Type B pancreatic cell (in vitro differentiated cells): ENCODE measurements around the gene ZNF821. TPM values are rescaled to one million over a fixed set of nuclear protein-coding genes. Genes with fewer than 3 reads are reported as not detected.

Source experiments
- DNase-seq: peaks from one replicate; pipeline ENCODE4 v3.0.0; 2021; ENCODE audit warnings: mixed read lengths; ENCODE audit not compliant: unreplicated experiment; ENCODE audit errors: extremely low spot score
- H3K27ac Mint-ChIP-seq: 2 replicates; pipeline ENCODE4 v1.8.0; 2021; ENCODE audit warnings: mild to moderate bottlenecking, mixed read lengths
- H3K27me3 Mint-ChIP-seq: 2 replicates; pipeline ENCODE4 v1.8.0; 2021; ENCODE audit warnings: mixed read lengths
- H3K36me3 Mint-ChIP-seq: 2 replicates; pipeline ENCODE4 v1.8.0; 2021; ENCODE audit warnings: mixed read lengths
- H3K4me1 Mint-ChIP-seq: one replicate; pipeline ENCODE4 v1.8.0; 2021; ENCODE audit warnings: mixed read lengths; ENCODE audit not compliant: unreplicated experiment
- H3K4me3 Mint-ChIP-seq: 2 replicates; pipeline ENCODE4 v1.8.0; 2021; ENCODE audit warnings: mild to moderate bottlenecking, mixed read lengths
- H3K9me3 Mint-ChIP-seq: 2 replicates; pipeline ENCODE4 v1.8.0; 2021; ENCODE audit warnings: mixed read lengths
- total RNA-seq: library from RNA; stranded (reverse); gene quantifications from 2 replicates; pipeline ENCODE4 v1.2.1, GENCODE V29; 2021; ENCODE audit warnings: low replicate concordance
- TF ChIP-seq, protein P1 (sequence below): fragments of 200-600 bp; sonication (generic); conservative IDR thresholded peaks from 2 replicates; pipeline ENCODE4 v1.5.0; 2021; ENCODE audit warnings: antibody characterized with exemption, mild to moderate bottlenecking

Gene ZNF821
- total RNA-seq, 1 donor from 2014 or later = 18.5 TPM

DNA sequence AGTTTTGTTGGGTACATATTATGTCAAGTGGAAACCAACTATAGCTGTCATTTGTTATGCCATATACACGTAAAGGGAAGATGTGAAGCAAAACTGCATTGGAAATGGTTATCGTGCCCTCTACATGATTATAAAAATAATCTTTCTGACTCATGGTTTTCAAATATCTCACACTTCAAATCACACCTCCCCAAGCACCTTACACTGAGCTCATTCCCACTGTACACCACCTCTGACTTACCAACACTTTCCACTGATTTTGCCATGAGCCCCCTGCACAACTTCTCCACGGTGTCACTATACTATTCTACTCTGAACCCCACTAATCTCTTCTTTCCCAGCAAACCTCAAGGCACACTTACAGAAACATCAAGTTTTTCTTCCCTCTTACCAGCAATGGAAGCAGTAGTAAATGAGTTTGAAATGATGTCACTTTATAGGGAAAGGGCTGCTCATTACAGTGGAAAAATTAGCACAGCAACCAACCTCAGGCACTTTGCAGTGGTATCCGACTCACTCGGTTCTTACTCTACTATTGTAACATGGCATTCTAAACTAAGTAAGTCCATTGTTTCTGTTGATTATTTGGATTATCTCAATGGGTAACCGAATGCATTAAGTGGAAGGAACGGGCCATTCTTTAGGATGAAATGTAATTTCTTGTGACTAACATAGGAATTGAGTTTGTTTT lies 18.7 kb downstream of the ZNF821 start:
- Mint-ChIP-seq H3K4me3 (no peak overlapping the region), H3K9me3 (no peaks in the 10 kb centered on the region), H3K36me3 (peaks cover 15% of the 10 kb centered on the region), H3K27ac (no peak overlapping the region), H3K27me3 (no peaks in the 10 kb centered on the region), H3K4me1 (no peaks in the 10 kb centered on the region)
- TF ChIP-seq, protein P1, sequence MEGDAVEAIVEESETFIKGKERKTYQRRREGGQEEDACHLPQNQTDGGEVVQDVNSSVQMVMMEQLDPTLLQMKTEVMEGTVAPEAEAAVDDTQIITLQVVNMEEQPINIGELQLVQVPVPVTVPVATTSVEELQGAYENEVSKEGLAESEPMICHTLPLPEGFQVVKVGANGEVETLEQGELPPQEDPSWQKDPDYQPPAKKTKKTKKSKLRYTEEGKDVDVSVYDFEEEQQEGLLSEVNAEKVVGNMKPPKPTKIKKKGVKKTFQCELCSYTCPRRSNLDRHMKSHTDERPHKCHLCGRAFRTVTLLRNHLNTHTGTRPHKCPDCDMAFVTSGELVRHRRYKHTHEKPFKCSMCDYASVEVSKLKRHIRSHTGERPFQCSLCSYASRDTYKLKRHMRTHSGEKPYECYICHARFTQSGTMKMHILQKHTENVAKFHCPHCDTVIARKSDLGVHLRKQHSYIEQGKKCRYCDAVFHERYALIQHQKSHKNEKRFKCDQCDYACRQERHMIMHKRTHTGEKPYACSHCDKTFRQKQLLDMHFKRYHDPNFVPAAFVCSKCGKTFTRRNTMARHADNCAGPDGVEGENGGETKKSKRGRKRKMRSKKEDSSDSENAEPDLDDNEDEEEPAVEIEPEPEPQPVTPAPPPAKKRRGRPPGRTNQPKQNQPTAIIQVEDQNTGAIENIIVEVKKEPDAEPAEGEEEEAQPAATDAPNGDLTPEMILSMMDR = no peak
- no peak for DNase-seq

DNA sequence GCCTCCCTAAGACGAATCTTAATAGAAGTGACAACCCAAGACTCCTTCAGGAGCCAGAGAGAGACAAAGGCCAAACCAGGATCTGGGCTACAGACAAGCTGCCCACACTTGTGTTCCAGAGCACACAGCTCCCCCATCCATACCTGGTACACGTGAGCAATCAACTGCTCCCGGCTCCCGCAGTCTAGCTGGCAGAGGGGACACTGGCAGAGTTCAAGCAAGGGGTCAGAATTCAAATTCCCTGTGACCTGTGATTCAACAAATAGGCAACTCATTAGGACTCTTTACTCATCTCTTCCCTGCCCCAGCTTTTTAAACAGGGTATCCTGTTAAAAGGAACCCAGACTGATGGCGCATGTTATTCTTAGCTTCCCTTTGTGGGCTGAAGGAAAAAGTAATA lies 20.0 kb downstream of the ZNF821 start:
- Mint-ChIP-seq H3K36me3 (peaks cover 15% of the 10 kb centered on the region), H3K9me3 (no peaks in the 10 kb centered on the region), H3K27ac (no peak overlapping the region), H3K4me1 (no peaks in the 10 kb centered on the region), H3K27me3 (no peaks in the 10 kb centered on the region), H3K4me3 (no peak overlapping the region)
- no peak for DNase-seq
- TF ChIP-seq, protein P1 = no peak

DNA sequence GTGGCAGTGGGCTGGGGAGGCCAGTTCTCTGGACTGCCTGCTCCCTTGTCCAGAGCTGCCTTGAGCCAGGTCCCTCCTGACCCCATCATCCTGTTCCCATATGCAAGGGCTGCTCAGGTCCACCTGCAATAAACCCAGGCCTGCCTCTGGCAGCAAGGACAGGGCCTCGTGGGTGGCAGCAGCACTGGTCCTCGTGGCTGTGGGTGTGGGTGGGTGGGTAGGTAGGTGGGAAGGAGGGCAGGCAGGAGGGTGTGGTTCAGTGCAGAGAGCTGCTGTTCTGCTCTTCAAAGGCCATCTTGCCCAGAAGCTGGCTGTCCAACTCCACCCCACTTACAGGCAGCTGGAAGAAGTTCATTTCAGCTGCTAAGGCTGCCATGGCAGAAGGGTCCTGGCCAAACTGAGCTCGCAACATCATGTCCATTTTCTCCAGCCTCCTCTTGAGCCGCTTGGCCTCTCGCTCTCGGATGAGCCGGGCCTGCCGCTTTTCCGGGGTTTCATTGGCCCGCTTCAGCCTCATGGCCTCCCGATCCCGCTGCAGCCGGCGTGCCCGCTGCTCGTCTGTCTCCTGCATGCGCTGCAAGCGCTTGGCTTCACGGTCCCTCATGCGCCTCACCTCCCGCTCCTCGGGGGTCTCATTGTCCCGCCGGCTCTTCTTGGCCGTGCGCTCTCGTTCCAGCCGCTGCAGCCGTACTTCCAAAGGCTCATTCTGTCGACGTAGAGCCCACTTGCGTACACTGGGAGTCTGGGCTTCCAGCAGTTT lies 24.0 kb downstream of the ZNF821 start:
- no peaks in the 10 kb centered on the region for H3K27me3 Mint-ChIP-seq
- no peak overlapping the region for H3K27ac Mint-ChIP-seq
- DNase-seq = no peak
- no peak overlapping the region for H3K4me3 Mint-ChIP-seq
- TF ChIP-seq, protein P1 = no peak
- H3K4me1 Mint-ChIP-seq = no peaks in the 10 kb centered on the region
- peaks cover 16% of the 10 kb centered on the region for H3K36me3 Mint-ChIP-seq
- H3K9me3 Mint-ChIP-seq = no peaks in the 10 kb centered on the region

DNA sequence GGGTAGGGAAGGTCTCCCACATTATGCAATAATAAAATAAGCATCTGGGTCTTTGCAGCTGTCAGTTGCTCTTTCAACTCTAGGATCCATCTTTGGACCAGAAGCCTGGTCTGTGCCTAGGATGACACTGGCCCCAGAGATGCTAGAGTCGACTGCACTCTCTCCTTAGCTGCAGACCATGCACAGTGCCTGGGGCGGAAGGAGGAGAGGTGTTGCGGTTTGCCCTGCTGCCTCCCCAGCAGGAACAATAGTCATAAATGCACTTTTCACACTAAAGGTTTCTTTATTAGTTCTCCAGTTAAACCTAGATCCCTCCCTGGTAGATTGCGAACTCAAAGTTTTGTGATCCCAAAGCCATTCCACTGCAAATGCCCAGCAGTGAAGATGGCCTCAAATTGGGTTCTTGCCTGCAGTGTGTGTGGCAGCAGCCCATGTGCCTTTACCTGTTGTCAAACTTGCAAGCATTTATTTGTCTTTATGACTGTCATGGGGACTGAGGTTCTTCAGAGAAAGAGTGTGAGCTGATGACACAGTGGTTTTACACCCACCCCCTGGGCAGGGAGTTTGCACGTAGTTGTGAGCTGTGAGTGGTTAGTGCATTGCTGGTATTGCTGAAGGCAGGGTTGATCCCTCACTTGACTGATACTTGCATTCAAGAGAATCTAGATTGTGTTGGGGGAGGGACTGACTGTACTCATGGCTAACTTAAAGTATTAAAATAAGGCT lies 27.9 kb downstream of the ZNF821 start:
- Mint-ChIP-seq H3K4me1 (no peaks in the 10 kb centered on the region), H3K27ac (peak overlapping the region; percentile 29), H3K4me3 (no peak overlapping the region)

DNA sequence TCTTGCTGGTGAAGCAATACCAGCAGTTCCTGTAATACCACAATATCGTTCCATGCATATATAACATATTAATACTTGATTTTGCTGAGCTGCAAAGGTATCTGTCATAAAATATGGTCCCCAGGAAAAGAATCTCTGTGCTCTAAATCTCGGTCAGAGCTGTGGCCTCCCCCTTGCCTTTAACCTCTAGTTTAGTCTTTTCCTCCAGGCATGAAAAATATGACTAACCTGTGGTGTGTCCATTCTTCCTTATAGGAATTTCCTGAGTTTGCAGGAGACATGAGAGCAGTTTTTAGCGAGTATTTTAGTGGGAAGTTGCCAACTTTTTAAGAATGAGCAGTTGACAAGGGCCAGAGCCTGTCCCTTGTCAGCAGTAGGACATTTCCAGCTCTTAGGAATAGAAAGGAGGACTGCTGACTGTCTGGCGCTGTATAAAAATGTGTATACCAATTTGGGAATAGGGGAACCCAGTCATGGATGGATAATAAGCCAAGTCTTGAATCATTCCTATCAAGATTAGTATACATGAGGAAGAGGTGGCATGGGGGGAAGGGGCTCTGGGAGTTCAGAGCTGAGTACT lies 29.5 kb downstream of the ZNF821 start:
- H3K36me3 Mint-ChIP-seq = peaks cover 23% of the 10 kb centered on the region
- no peak overlapping the region for H3K27ac Mint-ChIP-seq
- no peaks in the 10 kb centered on the region for H3K9me3 Mint-ChIP-seq
- no peak for DNase-seq
- TF ChIP-seq, protein P1 = no peak
- H3K4me1 Mint-ChIP-seq = no peaks in the 10 kb centered on the region
- no peak overlapping the region for H3K4me3 Mint-ChIP-seq
- H3K27me3 Mint-ChIP-seq = no peaks in the 10 kb centered on the region

More for the DNA sequence above, 27.9 kb downstream of the ZNF821 start:
- no peaks in the 10 kb centered on the region for H3K9me3 Mint-ChIP-seq
- peaks cover 15% of the 10 kb centered on the region for H3K36me3 Mint-ChIP-seq
- TF ChIP-seq, protein P1 = no peak
- DNase-seq = no peak
- no peaks in the 10 kb centered on the region for H3K27me3 Mint-ChIP-seq
